Cardiac septum (tissue), 1 donor: Measurements from ENCODE around the gene FCN1. TPM values are rescaled to one million over a fixed set of nuclear protein-coding genes. Genes with fewer than 3 reads are reported as not detected.

Experiments
- DNase-seq: peaks from one replicate; pipeline ENCODE4 v3.0.0-alpha.2; 2020; ENCODE audit warnings: low spot score
- intact Hi-C: fragments of 100-400 bp; cut with DNase I; formaldehyde crosslinking; loops from one replicate; pipeline ENCODE4 v1.14.0; 2022
- total RNA-seq: library from RNA; stranded (reverse); fragmentation: NEBNext Ultra II Directional; extraction: Animal tissue kit (Norgen Biotek cat#: 25700); gene quantifications from one replicate; pipeline ENCODE4 v1.2.1, GENCODE V29; 2021
- donor health status: DM: no; HTN: no; CAD: no.

Gene FCN1
- total RNA-seq, 1 donor from 2014 or later, result 5.3 TPM

GRCh38 chr9:134895908-134896833 is 21.5 kb downstream of the FCN1 start:
- intact Hi-C loops, result no loop called here
- DNase-seq, result no peak

DNA sequence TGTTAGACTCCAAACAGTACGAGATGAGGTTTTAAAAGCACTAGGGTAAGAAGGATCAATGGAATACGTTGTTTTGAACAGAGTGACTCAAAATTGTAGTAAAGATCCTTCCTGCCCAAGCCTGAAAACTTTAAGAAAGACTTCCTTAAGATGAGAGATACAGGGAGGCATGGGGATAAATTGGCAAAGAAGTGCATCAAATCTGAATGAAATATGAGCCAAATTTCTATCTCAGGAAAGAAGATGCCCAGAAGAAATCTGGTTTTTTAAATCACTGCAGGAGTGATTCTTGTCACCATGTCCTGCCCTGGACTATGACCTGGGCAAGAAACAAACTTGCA is 22.2 kb downstream of the FCN1 start:
- no peak for DNase-seq

GRCh38 chr9:134895097-134895496 is 22.6 kb downstream of the FCN1 start:
- intact Hi-C loops, result no loop called here
- DNase-seq, result no peak

More for the DNA sequence above, 22.2 kb downstream of the FCN1 start:
- intact Hi-C loops, result no loop called here

DNA sequence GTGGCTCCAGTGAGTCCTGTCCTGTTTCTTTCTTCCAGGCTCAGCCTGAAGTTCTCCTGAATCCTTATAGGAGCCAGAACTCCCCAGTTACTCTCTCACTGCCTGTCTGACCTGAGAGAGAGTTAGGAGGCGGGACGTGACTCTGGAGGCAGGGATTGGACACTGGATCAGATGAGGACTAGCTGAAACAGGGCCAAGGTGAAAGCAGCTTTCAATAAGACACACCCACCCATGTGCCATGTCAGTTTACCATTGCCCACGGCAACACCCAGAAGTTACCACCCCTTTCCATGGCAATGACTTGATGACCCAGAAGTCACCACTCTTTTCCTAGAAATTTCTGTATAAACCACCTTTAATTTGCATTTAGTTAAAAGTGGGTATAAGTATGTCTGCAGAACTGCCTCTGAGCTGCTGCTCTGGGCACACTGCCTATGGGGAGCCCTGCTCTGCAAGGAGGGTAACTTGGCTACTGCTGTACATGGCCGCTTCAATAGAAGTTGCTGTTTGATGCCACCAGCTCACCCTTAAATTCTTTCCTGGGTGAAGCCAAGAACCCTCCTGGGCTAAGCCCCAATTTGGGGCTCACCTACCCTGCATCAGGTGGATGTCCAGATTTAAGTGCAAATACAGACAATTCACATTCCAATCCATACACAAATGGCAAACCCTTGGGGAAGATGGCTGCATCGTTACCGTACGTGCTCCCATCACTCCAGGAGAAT is 23.4 kb downstream of the FCN1 start:
- intact Hi-C loops, result no loop called here
- no peak for DNase-seq

- intact Hi-C loops, result no loop called here
- no peak for DNase-seq
Measured at GRCh38 chr9:134892820-134893420, 24.8 kb downstream of the FCN1 start.

GRCh38 chr9:134892221-134892620 is 25.5 kb downstream of the FCN1 start:
- intact Hi-C loops, result no loop called here
- no peak for DNase-seq

DNA sequence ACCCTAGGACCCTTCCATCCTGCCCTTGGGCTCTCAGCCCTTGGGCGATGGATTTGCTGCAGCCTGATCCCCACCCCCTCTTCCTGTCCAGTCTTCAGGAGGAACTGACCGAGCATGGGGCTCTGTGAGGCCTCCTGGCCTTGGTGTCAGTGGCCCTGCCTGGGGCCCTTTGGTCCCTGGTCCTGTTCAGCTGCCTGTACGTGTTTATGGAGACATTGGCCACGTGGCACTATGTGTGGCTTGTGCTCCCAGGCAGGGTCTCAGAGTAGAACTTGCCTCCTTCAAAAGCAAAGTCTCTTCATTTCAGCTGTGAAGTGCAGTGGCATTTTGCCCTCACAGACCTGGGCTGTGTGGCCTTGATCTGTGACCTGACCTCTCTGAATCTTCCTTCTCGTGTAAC is 26.0 kb downstream of the FCN1 start:
- intact Hi-C loops, result no loop called here
- no peak for DNase-seq

DNA sequence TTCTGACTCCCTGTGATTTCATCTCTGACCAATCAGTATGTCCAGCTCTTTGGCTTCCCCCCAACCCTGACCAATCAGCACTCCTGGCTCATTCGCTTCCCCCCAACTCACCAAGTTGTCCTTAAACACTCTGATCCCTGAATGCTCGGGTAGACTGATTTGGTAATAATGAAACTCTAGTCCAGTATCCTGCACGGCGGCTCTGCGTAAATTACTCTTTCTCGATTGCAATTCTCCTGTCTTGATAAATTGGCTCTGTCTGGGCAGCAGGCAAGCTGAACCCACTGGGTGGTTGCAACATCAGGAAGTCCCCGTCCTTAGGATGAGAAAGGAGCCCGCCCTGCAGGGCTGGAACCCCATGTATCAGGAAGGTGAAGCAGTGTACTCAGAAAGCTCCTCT is 26.7 kb downstream of the FCN1 start:
- intact Hi-C loops, result no loop called here
- no peak for DNase-seq

GRCh38 chr9:134890155-134890495 is 27.6 kb downstream of the FCN1 start:
- intact Hi-C loops, result no loop called here

DNA sequence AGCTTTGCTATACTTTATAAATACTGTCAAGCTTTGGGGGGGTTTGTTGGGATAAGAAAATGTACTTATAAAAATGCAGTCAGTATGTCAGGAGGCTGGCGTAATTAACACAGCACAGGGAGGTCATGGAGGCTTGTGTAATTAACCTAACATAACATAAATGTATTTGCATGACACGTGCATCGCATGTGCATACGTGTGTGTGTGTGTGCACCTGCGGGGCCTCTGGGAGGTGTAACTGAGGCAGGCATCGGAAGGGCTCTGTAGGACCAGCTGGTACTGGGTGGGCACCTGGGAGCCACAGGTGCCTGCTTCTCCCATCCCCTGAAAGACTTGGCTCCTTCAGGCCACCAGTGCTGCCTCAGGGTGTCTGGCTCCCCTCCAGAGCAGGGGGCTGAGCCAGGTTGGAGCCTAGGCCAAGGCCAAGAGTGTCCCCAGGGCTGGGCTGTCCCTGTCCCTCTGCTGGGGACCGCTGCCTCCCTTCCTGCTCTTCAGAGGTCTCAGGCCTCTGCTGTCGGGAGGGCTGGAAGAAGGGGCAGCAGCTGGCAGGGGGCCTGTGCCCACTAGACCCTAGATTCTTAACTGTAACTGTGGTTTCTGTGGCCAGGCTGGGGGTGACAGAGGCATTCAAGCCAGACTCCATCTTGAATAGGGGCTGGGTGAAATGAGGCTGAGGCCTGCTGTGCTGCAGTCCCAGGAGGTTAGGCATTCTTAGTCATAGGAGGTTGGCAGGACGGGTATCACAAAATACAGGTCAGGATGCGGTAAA is 28.1 kb downstream of the FCN1 start:
- intact Hi-C loops, result no loop called here
- no peak for DNase-seq

More at GRCh38 chr9:134890155-134890495, 27.6 kb downstream of the FCN1 start:
- DNase-seq, result no peak

DNA sequence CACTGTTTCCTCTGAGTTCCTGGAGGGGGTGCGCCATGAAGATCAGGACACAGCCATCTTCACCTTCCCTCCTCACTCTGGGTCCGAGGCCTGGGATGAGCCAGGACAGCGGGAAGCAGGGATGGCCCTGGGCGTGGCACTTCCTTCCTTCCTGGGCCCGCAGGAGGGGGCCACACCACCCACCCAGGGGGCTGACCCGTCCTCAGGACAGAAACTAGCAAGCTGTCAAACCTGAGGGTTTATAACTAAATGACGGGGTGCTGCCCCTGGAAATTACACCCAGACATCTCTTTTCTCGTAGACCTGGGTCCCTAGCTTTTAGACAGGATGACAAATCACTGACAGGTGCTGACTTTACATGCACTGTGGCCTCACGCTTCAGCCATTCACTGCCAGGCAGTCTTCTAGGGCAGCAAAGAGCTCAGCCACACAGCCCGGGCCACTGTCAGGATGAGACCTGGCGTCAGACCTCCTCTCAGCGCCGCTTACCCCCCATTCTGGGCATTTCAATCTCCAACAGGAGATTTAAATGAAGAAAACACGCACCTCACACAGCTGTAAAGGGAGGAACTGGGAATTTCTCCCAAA is 29.0 kb downstream of the FCN1 start:
- intact Hi-C loops, result no loop called here
- DNase-seq, result no peak

GRCh38 chr9:134887686-134888602 is 29.8 kb downstream of the FCN1 start:
- intact Hi-C loops, result no loop called here
- no peak for DNase-seq

DNA sequence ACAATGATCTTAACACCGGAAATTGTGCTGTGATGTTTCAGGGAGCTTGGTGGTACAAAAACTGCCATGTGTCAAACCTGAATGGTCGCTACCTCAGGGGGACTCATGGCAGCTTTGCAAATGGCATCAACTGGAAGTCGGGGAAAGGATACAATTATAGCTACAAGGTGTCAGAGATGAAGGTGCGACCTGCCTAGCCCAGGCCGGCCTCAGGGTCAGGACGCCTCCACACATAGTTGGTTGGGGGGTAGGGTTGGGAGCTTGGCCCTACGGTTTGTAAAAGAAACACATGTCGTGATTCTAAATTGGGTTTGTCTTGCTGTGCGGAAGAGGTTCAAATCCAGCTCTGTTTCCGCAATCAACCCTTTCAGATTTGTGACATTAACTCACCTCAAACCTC is 30.5 kb downstream of the FCN1 start:
- intact Hi-C loops, result no loop called here

GRCh38 chr9:134886413-134886913 is 31.2 kb downstream of the FCN1 start:
- no peak for DNase-seq
- intact Hi-C loops, result no loop called here

More for the DNA sequence above, 30.5 kb downstream of the FCN1 start:
- no peak for DNase-seq

- intact Hi-C loops, result no loop called here
- no peak for DNase-seq
Measured at GRCh38 chr9:134885679-134886412, 31.9 kb downstream of the FCN1 start.

DNA sequence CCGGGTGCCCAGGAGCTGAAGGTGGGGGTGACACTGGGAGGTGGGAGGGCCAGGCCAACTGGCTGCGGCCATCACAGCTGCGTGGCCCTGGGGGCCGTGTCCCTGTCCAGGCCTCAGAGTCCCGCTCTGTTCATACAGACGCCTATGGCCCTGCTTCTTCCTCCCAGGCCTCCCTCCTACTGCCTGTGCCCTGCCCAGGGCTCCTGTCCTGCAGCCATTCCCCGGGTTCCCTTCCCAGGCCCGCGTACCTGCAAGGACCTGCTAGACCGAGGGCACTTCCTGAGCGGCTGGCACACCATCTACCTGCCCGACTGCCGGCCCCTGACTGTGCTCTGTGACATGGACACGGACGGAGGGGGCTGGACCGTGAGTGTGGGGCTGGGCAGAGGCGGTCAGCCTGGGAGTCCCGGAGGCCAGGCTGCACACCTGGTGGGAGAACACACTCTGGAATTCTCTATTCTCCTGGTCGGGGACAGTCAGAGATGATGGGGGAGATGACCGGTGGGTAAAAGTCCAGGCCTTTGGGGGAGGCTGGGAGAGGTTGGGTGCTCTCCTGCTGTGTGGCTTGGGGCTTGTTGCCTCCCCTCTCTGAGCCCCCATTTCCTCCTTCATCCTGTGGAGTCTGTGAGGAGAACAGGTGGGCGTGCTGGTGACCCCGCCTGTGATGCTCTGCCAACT is 32.6 kb downstream of the FCN1 start:
- intact Hi-C loops, result no loop called here
- DNase-seq, result no peak

DNA sequence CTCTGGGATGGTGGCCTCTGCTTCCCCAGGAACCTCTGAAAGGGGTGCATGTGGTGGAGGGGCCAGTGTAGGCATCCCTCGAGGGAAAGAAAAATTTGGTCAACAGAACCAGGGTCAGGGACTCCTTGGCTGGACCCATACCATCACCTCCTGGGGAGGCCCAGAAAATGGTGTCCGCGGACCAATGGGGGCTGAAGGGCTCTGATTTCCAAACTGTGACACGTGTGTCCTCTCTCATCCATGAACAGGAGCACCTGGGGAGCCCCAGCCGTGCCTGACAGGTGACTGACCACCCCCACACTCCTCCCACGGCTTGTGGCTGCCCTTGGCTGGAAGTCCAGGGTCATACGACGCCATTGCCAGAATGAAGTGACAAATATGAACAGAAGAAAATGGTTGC is 33.2 kb downstream of the FCN1 start:
- intact Hi-C loops, result loop anchor here (5.0 kb wide), 1 partner anchor 52 kb away; no protein-coding TSS in a partner anchor

More for the DNA sequence above, 33.2 kb downstream of the FCN1 start:
- DNase-seq, result no peak
